HG03460 (cell line): ENCODE data around the gene CLEC4M.
"Not testable (repeated sequence)": the region's sequence is repeated elsewhere in the genome, so short reads cannot be mapped to it uniquely, and the experiment has no call there.

Experiments used
- ATAC-seq: cut with Tn5 transposase; IDR thresholded peaks from one replicate; pipeline ENCODE4 v1.9.1; 2021; ENCODE audit not compliant: unreplicated experiment

The CLEC4M gene

GRCh38 chr19:7740682-7741054 lies 22.4 kb upstream of the CLEC4M start:
- no peak for ATAC-seq

DNA sequence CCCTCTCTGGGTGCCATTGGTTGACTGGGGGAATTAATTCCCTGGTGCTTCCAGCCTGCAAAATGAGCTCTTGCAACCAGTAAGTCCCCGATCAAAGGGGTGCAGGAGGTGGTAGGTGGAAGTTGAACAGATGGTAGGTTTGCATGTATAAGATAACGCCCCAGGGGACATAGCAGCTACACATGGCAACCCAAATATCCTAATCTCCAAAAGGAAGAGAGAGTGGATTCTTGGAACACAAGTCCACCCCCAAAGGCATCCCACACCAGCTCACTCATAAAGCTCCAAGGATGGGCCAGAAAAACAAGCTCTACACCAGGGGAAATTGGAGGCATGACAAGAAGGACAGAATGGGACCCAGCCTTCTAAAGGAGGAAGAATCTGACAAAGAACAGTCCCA lies 20.5 kb upstream of the CLEC4M start:
- no peak for ATAC-seq

- ATAC-seq: no peak
These were observed 20.1 kb upstream of the CLEC4M start for GRCh38 chr19:7742991-7743390.

- ATAC-seq: peak; percentile 71
These were observed 19.6 kb upstream of the CLEC4M start for GRCh38 chr19:7743425-7743841.

DNA sequence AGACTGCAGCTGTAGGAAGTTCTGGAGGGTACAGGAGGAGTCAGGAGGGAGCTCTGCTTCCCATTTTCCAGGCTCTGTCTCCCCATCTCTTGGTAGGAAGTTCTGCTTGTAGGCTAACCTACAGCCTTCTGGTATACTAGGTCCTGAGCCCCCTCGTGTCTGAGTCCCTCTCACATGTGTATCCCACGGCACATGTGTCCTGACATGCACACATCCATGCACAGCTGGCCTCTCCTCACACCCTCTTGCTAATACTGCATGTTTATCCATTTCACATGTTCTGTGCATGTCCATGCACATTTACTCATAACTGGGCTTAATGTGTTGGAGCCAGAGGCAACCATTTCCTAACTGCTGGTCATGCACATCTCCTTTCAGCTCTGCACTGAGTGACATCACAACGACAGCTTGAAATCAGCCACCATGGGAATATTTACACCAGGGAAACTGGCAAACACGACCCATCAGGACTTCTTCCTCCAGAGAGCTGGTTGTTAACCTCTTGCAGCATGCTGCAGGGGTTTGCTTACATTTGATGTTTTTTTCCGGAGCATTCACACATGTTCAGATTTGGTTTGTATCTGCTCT lies 18.8 kb upstream of the CLEC4M start:
- no peak for ATAC-seq

DNA sequence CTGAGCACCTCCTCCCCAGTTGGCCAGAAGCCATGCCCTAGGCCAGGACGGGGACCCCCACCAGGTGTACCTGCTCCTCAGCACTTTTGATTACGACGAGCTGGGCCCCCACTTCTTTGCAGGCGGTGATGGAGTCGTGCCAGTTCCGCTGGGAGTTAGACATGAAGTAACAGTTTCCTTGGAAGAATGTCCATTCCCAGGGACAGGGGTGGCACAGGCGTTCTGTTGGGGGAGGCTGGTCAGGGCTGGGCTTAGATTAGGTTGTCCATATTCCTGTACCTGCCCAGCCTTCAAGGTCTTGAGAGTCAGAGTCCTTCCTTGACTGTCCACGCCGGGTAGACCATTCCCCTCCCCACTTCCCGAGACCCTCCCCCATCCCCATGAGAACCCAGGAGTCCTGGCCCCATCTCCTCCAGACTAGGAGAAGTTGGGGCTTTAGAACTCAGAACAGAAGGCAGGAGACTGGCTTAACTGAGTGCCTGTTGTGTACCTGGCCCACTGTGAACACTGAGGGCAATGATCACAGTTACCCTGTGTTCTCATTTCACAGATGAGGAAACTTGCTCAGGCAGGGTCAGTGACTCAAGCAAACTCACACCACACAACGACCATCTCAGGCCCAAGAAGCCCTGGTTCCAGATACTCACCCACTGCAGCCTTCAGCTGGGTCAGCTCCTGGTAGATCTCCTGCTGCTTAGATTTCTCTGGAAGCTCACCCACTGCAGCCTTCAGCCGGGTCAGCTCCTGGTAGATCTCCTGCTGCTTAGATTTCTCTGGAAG lies 18.0 kb upstream of the CLEC4M start:
- no peak for ATAC-seq

GRCh38 chr19:7746306-7746705 lies 16.7 kb upstream of the CLEC4M start:
- not testable (repeated sequence) for ATAC-seq

DNA sequence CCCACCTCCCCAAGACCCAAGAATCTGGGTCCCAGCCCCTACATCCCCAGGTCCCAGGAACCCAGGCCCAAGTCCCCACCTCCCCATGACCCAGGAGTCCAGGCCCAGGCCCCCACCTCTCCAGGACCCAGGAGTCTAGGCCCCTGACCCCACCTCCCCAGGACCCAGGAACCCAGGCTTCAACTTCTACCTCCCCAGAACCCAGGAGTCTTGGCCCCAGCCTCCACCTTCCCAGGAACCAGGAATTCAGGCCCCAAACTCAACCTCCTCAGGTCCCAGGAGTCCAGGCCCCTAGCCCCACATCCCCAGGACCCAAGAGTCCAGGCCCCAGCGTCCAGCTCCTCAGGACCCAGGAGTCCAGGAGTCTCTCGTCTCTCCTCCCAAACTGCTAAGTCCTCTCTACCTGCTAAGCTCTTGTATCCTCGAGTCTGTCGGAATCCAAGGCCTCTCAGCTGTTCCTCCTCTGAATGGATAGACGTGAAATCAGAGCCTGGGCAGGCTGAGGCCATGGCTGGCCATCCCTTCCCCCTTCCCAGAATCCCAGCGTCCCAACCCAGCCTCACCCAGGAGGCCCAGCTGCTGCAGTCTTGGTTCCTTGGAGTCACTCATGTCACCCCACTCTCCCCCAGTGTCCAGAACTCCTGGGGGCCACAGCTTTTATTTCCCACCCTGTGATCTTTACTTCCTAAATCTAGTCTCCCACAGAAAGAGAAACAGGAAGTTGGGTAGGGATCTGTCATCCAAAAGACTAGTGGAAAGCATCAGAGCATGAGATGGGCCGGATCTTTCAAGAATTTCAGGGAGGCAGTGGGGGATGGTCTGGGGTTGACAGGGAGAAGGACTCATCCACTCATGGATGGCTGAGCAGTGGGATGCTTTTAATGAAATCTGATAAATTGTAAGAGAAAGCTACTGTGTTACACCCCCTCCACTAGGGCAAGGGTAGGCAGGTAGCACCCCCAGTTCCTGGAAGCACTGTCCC lies 15.8 kb upstream of the CLEC4M start, which contains the start of gene CD209:
Gene CD209 (minus strand): TSS at position 632 of the 982 bp plus-strand sequence. CDS start 23 bp downstream, at position 609.
- no peak for ATAC-seq

DNA sequence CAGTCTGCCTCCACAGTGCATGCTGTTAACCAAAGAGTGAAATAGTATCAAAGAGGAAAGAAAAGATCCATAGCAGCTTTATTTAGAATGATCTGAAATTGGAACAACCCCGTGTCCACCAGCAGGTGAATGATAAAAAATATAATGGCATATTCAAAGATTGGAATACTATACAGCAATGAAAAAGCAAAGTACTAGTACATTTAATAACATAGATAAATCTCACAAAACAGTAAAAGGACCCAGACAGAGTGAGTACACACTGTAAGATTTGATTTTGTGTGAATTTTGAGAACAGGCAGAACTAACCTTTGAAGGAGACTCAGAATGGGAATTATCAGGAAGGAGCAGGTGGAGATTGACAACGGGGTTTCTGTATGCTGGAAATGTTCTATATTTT lies 14.9 kb upstream of the CLEC4M start:
- ATAC-seq: no peak

- no peak for ATAC-seq
These were observed 14.3 kb upstream of the CLEC4M start for GRCh38 chr19:7748756-7749155.

GRCh38 chr19:7751157-7751783 lies 11.8 kb upstream of the CLEC4M start:
- ATAC-seq: no peak

GRCh38 chr19:7756258-7756657 lies 6.8 kb upstream of the CLEC4M start:
- ATAC-seq: no peak

GRCh38 chr19:7757358-7757757 lies 5.7 kb upstream of the CLEC4M start:
- ATAC-seq: no peak

DNA sequence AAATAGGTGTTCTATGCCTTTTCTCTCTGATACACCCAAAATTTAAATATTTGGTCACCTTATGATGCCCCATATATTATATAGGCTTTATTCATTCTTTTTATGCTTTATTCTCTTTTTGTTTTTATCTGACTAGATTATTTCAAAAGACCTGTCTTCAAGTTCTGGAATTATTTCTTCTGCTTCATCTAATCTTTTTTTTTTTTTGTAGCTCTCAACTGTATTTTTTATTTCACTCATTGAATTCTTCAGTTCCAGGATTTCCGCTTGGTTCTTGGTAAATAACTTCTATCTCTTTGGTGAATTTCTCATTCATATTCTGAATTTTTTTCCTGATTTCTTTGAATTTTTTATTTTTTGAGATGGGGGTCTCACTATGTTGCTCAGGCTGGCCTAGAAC lies 3.9 kb upstream of the CLEC4M start:
- ATAC-seq: no peak

- ATAC-seq: no peak
These were observed 653 bp downstream of the CLEC4M start for GRCh38 chr19:7763696-7764095.

DNA sequence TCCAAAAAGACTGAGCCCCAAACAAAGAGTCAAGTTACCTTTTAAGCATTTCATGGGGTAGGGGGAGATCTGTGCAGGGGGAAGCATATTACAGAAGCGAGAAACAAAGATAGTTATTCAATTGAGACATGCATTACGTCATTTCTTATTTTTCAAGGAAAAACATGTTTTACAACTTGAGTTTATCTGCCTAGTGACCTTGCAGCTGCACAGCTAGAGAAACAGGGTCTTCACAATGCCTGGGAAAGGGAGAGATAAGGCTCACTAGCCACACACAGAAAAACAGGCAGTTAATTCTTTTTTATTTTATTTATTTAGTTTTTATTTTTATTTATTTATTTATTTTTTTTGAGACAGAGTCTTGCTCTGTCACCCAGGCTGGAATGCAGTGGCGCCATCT lies 1.1 kb downstream of the CLEC4M start:
- not testable (repeated sequence) for ATAC-seq

DNA sequence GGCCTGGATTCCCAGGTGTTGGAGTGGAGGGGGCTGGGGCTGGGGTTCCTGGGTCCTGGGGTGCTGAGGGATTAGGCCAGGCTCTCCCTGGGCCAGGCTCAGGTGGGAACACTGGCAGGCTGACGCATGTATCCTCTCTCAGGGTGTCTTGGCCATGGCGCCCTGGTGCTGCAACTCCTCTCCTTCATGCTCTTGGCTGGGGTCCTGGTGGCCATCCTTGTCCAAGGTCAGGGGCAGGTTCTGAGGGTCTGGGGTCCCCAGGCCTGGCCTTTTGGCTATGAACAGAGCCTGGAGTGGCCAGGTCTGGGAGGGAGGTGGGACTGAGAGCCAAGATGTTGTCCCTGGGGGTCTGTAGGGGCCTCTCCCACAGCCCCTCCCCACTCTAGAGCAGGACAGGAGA lies 2.0 kb downstream of the CLEC4M start:
- ATAC-seq: not testable (repeated sequence)

- no peak for ATAC-seq
These were observed 3.5 kb downstream of the CLEC4M start for GRCh38 chr19:7766535-7766934.

DNA sequence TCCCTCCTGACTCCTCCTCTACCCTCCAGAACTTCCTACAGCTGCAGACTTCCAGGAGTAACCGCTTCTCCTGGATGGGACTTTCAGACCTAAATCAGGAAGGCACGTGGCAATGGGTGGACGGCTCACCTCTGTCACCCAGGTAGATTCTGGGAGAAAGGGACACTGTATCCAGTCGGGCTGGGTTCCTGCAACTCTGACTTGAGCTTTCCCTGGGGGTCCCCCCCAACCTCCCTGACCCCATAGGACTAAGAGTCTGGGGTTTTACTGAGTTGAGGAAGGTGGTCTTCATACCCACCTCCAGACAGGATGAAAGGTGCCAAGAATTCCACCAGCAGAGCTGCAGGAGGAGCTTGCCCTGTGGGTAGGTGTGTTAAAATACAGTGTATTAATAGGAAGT lies 4.4 kb downstream of the CLEC4M start:
- ATAC-seq: no peak

GRCh38 chr19:7769171-7769570 lies 6.1 kb downstream of the CLEC4M start:
- no peak for ATAC-seq

- ATAC-seq: no peak
These were observed 8.0 kb downstream of the CLEC4M start for GRCh38 chr19:7771072-7771471.
